Stimulated activated naive CD4-positive, alpha-beta T cell (primary cell): ENCODE results near the gene THRB.

Experiments used
- DNase-seq, 6 experiments: peaks; one replicate each; lab custom pipeline; 2025; lab: John Stamatoyannopoulos, UW

Gene THRB

GRCh38 chr3:24348348-24348747 is 146.3 kb downstream of the THRB start:
- DNase-seq, result no peak

- DNase-seq, result no peak
Measured at GRCh38 chr3:24344784-24345439, 149.7 kb downstream of the THRB start.

DNA sequence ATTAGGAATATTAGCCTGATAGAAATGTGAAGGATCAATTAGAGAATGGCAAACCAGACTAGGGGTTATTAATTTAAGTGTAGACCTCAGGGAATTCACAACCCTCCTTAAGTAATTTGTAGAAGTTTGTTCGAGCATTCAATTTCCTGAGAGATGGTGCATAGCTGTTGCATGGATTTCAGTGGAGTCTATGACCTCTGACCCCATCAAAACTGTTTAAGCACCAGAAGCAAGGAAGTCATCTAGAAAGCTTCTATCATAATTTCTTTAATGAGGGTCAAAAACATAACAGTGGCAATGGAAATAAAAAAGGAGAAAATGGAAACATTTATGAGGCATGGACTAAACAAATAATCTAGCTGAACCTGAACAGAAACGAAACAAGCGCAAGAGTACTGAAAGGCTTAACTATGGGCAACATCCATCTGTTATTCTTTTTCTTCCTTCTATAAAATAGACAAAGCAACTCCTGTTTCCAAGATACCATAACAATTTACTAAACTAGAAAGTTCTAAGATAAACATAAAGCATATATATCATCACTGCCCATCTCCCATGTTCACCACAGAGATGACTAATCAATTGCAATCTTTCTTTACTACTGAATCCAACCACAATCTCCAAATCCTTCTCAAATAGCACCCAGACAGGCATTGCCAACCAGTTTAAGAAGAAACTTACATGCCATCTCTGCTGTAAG is 151.4 kb downstream of the THRB start:
- no peak for DNase-seq

DNA sequence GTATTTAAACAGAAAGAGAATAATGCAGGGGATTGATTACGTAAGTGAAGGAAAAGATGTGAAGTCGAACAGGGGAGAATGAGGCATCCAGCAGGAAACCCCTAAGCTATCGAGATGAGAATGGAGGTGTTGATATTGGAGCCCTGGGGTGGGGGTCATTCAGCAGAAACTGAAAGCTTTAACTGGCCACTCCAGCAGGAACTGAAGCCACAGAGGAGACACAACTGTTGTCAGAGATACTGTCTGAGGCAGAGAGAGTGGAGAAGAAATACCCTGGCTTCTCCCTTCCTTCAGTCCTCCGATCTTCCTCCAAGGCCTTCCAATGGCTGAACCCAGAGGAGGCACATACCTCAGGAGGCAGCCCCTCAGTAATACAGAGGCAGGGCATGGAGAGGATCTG is 152.4 kb downstream of the THRB start:
- DNase-seq, result no peak

DNA sequence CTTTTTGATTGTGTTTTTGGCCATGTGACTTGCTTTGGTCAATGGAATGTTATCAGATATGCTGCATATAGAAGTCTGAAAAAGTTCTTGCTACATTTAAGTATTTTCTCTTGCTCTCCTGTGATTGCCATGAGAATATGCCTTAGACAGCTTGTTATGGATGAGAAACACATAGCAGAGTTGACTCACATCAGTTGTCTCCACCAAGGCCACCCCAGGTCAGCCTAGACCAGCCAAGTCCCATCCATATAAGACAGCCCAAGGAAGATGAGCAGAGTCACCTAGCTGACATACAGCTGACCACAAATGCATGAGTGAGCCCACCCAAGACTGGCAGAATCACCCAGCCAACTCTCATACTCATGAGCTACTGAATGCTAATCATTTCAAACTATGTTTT is 153.0 kb downstream of the THRB start:
- DNase-seq, result no peak

GRCh38 chr3:24340966-24341365 is 153.7 kb downstream of the THRB start:
- DNase-seq, result no peak

DNA sequence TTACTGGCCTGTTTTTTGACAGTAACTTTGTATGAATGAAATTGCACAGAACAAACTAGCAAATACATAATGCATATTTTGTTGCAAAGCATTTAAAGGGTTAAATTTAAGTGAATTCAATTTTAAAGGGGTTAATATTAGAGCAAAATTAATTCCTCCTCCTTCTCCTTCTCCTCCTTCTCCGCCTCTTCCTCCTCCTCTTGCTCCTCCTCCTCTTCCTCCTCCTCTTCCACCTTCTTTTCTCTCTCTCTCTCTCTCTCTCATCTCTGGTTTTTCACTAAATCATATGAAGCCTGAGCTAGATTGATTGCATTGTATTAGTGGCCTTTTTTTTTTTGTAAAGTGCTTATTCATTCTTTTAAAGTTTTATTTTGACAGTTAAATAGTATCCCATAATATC is 154.5 kb downstream of the THRB start:
- DNase-seq, result no peak

DNA sequence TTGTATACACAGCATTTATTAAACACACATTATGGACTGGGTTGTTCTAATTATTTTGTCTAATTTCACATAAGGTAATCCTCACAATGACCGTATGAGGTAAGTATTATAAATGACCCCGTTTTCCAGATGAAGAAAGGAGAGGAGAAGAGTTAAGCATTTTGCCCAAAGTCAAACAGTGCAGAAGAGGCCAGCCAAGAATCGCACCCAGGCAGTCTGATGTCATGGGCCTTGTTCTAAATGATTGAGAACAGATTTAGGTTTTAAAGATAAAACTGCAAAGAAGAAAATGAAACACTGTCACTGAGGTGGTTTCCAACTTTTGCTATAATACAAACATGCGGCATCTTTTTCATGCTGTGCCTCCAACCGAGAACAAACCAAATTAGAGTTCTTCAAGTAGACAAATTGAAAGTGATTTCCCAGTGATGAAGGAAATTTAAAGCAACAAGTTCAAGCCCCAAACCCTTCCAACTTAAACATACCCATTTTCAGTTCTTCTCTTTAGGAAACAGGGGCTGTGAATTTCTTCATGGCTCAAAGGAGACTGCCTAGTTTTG is 155.3 kb downstream of the THRB start:
- no peak for DNase-seq

DNA sequence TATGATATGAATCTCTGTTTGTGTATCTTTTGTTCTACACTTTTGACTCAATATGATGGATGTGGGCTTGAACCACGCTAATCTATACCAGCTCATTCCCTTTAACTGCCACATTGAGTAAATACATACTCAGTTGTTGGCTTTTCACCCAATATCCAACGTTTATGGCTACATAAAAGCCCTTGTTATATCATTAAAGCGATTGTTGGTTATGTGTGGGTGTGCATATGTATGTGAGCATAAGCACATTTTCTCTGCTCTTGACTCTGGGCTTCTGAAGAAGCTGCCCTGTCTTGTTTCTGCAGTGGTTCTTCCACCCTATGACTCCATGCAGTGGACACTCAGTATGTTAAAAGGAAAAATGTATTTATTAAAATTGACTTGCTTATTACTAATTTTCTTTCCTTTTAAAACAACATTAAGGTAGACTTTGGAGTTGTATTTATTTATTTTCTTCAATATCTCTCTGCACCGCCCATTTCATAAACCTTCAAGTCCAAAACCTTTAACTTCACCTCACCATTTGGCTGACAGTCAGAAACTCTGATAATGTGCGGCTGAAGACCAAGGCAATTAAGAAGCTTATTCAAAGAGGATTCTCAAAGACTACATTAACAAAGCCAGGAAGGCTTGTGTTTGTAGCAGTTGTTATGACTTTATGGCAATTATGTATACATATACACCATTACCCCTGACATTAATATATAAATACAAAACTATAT is 156.1 kb downstream of the THRB start:
- no peak for DNase-seq

DNA sequence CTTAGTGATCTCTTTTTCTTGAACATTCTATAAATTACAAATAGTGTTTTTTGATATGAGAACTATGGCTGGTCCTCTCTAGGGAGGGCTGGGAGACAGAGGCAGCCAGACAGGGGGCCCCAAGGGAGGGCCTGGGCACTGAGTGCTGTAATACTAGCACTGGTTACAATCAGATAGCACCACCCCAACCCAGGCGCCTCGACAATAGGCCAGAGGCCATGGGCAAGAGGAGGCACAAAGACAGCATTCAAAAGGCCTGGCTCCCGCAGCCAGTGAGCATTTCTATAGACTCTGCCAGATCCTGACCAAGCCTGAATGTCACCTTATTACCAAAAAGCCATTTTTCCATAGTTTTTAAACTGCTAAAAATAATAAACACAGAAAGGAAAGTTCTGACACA is 158.5 kb downstream of the THRB start:
- DNase-seq, result no peak

DNA sequence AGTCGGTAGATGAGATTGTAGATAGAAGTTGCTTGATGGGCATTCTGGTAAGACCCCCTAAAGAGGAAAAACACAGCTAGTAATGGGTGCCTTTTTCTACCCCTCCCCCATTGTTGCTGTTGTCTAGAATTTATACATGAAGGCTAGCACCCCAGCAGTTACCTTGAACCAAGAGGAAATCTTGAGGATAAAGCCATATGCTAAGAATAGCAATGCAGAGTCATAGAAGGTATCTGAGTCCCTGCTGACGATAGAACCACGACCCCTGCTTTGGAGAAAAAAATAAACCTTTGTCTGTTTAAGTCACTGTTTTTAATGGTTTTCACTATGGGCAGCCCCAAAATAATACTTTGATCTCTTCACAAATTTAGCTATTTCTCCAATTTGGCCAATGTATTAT is 162.6 kb downstream of the THRB start:
- no peak for DNase-seq

GRCh38 chr3:24323272-24323671 is 171.4 kb downstream of the THRB start:
- no peak for DNase-seq

DNA sequence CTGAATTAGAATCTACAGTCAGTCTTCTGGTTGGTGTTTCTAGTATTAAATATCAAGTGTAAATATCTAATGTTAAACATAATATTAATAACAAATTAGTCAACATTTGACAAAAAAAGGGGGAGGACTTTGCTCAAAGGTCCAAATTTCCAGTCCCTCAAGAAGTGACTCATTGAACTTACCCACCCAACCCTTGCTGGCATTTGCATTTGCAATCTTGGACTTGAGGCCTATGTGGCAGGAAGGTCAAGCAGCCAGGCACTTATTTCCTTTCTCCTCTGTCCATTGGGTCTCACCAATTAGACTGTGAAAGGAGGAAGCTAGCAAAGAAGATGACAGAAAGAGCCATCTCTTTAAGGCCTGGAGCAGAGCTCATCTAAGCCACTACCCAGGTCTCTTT is 174.0 kb downstream of the THRB start:
- no peak for DNase-seq

- DNase-seq, result no peak
Measured at GRCh38 chr3:24318677-24319287, 175.9 kb downstream of the THRB start.

DNA sequence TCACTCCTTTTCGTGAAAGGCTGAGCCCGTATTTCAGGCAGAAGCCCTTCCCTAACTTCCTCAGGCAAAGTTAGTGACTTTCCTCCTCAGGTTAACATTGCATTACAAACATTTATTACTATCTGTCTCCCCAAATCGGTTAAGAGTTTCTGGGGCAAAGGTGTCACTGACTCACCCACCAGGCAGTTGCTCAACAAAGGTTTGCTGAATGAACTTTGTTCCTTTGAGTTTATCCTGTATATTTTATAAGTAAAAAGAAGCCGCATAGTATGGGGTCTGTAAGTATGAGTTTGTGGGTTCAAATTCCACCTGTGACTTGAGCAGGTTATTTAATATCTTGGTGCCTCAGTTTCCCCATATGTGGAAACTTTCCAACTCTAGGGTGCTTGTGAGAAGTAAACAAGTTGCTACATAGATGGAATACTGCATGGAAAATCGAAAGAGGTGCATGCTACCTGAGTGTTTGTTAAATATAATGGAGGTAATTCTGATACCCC is 177.7 kb downstream of the THRB start:
- no peak for DNase-seq

- no peak for DNase-seq
Measured at GRCh38 chr3:24315971-24316370, 178.7 kb downstream of the THRB start.

- DNase-seq, result no peak
Measured at GRCh38 chr3:24315356-24315755, 179.3 kb downstream of the THRB start.

DNA sequence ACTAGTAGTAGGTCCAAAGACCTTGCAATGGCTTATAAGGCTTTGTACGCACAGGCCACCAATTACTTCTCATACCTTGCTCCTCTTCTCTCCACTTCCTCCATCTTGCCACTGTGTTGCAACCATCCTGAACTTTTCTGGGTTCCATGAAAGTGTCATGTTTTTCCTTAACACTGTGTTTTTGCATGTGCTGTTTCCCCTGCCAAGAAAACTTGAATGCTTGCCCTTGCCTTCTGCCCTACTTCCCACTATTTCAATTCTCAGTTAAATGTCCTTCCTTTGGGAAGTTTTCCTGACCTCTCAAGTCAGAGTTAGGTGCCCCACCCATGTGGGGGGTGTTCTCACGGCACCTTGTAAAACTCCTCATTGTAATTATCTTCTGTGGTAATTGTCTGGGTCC is 182.8 kb downstream of the THRB start:
- no peak for DNase-seq

DNA sequence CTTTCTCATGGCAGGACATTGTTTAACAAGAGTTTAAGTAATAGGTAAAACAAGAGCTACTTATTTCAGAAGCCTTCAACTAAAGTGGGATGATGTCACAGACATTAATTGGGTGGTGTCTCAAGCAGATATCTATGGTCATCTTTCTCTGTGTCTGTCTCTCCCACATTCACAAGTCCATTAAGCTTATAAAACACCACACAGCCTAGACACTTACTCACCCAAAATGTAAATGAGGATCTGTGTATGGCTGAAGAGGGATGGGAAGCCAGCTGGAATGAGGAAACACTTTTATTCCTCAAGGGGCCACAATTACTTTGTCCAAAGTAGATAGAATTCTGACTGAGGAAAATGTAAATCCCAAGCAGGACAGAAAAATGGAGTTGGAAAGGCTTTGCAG is 183.8 kb downstream of the THRB start:
- no peak for DNase-seq

DNA sequence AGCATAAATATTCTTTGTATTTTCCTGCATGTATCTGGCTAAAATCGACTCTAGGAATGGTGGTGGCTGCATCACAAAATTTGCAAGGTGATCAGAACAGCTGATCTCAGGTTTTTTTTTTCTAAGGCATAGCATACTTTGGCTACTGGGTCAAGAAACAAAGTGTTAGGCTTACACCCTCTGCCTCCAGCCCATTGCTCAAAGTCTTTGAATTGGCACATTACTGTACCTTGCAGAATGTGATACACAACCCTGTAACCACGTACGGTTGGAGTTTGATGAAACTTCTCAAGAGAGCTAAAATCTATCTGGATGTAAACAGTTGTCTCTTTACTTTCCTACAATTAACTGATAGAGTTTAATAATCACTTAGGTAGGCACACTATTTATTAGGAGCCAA is 188.1 kb downstream of the THRB start:
- DNase-seq, result no peak

DNA sequence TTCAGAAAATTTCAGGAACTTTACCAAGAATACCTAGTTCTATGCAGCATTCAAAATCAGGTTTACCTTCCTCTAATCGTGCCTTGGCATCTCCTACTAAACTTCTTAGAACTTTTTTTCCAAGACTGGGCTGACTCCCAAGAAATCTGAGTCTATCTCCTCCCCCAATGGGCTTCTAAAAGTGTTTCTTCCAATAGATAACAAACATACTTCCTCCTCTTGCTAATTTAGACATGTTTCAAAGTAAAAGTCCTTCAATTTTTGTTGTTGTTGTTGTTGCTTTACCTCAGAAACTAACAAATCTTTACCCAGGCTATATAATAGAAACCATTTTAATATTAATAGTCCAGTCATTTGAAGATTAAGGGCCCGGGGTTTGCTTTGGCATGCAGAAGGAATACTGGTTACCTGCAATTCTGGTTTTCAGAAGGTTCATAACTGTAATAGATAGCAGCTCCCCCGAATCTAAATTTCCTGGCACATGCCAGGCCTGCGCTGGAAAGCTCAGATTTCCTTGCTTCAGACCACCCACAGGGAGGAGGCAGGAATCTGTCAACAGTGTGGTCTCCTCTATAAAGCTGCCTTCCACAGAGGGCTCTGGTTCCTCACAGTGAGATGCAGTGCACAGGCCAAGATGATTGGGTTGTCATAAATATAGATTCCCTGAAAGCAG is 188.7 kb downstream of the THRB start:
- DNase-seq, result no peak
